Heart left ventricle (tissue), 16 donors: Measurements from ENCODE around the gene SNAP47. TPM values are rescaled to one million over a fixed set of nuclear protein-coding genes. Genes with fewer than 3 reads are reported as not detected.

Experiments used
- ATAC-seq, 4 donors: fragments of 200-7000 bp; cut with Tn5 transposase; one replicate each; pipeline ENCODE4 v1.9.1; 2020 to 2022; ENCODE audit warnings: moderate library complexity in 4 of 4, mild to moderate bottlenecking in 3 of 4, moderate number of reproducible peaks in 1 of 4
- DNase-seq, 5 donors: peaks; one replicate each; pipeline ENCODE4 v3.0.0-alpha.2; 2020
- H3K27ac ChIP-seq, 12 donors: fragments of 200-600 bp; sonication (generic) in 4 of 12; one replicate each; pipeline versions ENCODE4 v1.5.0 to v1.8.0; 2016 to 2022; ENCODE audit warnings: mild to moderate bottlenecking in 2 of 12
- H3K27me3 ChIP-seq, 9 donors: fragments of 200-600 bp; sonication (generic) in 2 of 9; one replicate each; pipeline versions ENCODE4 v1.5.1 to v1.8.0; 2016 to 2022; ENCODE audit warnings: mild to moderate bottlenecking in 3 of 9
- H3K36me3 ChIP-seq, 9 donors: fragments of 200-600 bp; sonication (generic) in 2 of 9; one replicate each; pipeline versions ENCODE4 v1.5.0 to v1.8.0; 2018 to 2022; ENCODE audit warnings: mild to moderate bottlenecking in 2 of 9
- H3K4me1 ChIP-seq, 12 donors: fragments of 200-600 bp; sonication (generic) in 4 of 12; one replicate each; pipeline versions ENCODE4 v1.5.0 to v1.8.0; 2016 to 2022; ENCODE audit warnings: mild to moderate bottlenecking in 3 of 12
- H3K4me3 ChIP-seq, 12 donors: fragments of 200-600 bp; sonication (generic) in 4 of 12; one replicate each; pipeline versions ENCODE4 v1.5.0 to v1.8.0; 2017 to 2022; ENCODE audit warnings: mild to moderate bottlenecking in 9 of 12, moderate library complexity in 4 of 12
- H3K9me3 ChIP-seq, 12 donors: fragments of 200-600 bp; sonication (generic) in 4 of 12; one replicate each; pipeline versions ENCODE4 v1.5.0 to v1.8.0; 2016 to 2022; ENCODE audit warnings: mild to moderate bottlenecking in 1 of 12
- CTCF ChIP-seq, 12 donors: fragments of 200-600 bp; sonication (generic) in 4 of 12; IDR thresholded peaks; one replicate each; pipeline versions ENCODE4 v1.5.0 to v1.8.0; 2018 to 2022; ENCODE audit warnings: antibody characterized with exemption in 12 of 12, mild to moderate bottlenecking in 5 of 12
- POLR2A ChIP-seq, 2 donors: fragments of 450-650 bp; IDR thresholded peaks; one replicate each; pipeline ENCODE4 v1.6.1; 2017; ENCODE audit warnings: antibody characterized with exemption in 2 of 2, mild to moderate bottlenecking in 2 of 2, moderate library complexity in 2 of 2
- whole genome bisulfite sequencing, 4 donors: extraction: QIAGEN DNeasy Blood & Tissue Kit in 2 of 4; methylation state at CpG; one replicate each; pipeline versions ENCODE4 v1.1.5 to v1.1.7; 2013 to 2018; 5-methylcytosine and 5-hydroxymethylcytosine counted together
- intact Hi-C, 10 donors: fragments of 100-400 bp; cut with DNase I; formaldehyde crosslinking; loops; one replicate each; pipeline versions ENCODE4 v1.11.1 to v1.14.2; 2022
- polyA plus RNA-seq, 2 donors: library from polyadenylated mRNA; stranded (reverse); fragments of 200-250 nt; gene quantifications; one replicate each; pipeline ENCODE4 v1.2.3, GENCODE V29; 2013
- total RNA-seq, 9 donors: library from RNA; depleted of rRNA in 2 of 9; stranded (reverse); fragments of >200 nt in 2 of 9; fragmentation: NEBNext Ultra II Directional in 3 of 9; extraction: Animal tissue kit (Norgen Biotek cat#: 25700) in 3 of 9; gene quantifications; one replicate each; pipeline versions ENCODE4 v1.1.0 to v1.2.4, GENCODE V29; 2016 to 2023
- donor health status: ischemic (EF 13 %, LVEDD 7.1; RV severe dilation, severe dysfunction).
- donor health status: healthy with polysubstance abuse.
- donor health status: DM: no; HTN: yes; CAD: no.
- donor health status: DM: no; HTN: no; CAD: no.
- donor health status: ischemic (EF 25% LVEDD 6.9; RV normal size, moderate dysfunction).
- donor health status: ischemic (EF 25% LVEDD 5.7; RV mildly dilated, moderate dysfunction).
- donor health status: healthy.
- donor health status: DM: yes; HTN: yes; CAD: no.
- donor health status: ischemic (EF 35%, LVEDD 5.7; RV mildly dilated, moderate dysfunction).
- donor health status: nonischemic (EF 11% LVEDD 7.7; RV severe dilation, severe dysfunction).
- donor health status: DM: yes; HTN: yes; CAD: no.
- donor health status: PGD.
- donor health status: ischemic (EF 29% LVEDD 5.4; RV normal size, mild dysfunction).
- donor health status: nonischemic (EF 23%, LVEDD 6.1; RV moderate dilation, normal function).

Gene SNAP47
- total and polyA plus RNA-seq, 11 donors, result 22.1 to 106 (median 36.7) TPM

DNA sequence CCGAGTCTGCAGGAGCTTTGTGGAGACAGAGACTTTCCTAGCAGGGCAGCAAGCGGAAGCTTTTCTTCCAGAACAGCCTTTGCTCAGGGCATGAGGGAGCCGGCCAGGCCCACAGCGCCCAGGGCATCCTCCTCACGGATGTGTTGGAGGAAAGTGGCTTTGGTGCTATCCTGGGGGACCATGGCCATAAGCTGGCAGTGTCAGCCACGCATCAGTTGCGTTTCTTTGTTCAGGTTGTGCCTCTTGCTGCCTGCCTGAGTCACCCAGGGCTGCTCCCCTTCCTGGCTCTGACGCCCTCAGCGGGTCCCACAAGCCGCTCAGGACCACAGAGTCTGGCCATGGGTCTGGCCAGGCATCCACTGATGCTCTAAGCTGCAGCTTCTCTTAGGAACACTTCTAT is 40.6 kb downstream of the SNAP47 start:
- DNase-seq (peak in 1 of 5 donors; percentile 22), ATAC-seq (no peak)
- H3K27me3 ChIP-seq, result no peaks in the 10 kb centered on the region
- H3K36me3 ChIP-seq, result peaks cover 0 to 36% (median 20%) of the 10 kb centered on the region in 9 donors
- intact Hi-C loops, result no loop called here
- no peaks in the 10 kb centered on the region for H3K9me3 ChIP-seq
- 93 to 94% (median 94%) methylated on average over 10 of the region's 10 CpGs for WGBS, 4 donors
- H3K27ac ChIP-seq, result no peak overlapping the region
- H3K4me3 ChIP-seq, result no peak overlapping the region
- TF ChIP-seq CTCF (IDR thresholded peaks at IDR 0.05) (no peak), POLR2A (IDR thresholded peaks at IDR 0.05) (no peak)
- peaks cover 0 to 12% (median 0%) of the 10 kb centered on the region in 12 donors for H3K4me1 ChIP-seq

- WGBS, 4 donors, result 88 to 91% (median 90%) methylated on average over 7 of the region's 7 CpGs
- DNase-seq (peak in 1 of 5 donors; percentile 17), ATAC-seq (no peak)
- Histone ChIP-seq H3K27ac (no peak overlapping the region), H3K27me3 (no peaks in the 10 kb centered on the region), H3K9me3 (no peaks in the 10 kb centered on the region), H3K36me3 (peaks cover 0 to 37% (median 21%) of the 10 kb centered on the region in 9 donors), H3K4me1 (peaks cover 0 to 12% (median 0%) of the 10 kb centered on the region in 12 donors), H3K4me3 (no peak overlapping the region)
- TF ChIP-seq POLR2A (IDR thresholded peaks at IDR 0.05) (no peak), CTCF (IDR thresholded peaks at IDR 0.05) (no peak)
- intact Hi-C loops, result no loop called here
Measured at GRCh38 chr1:227776331-227776771, 41.1 kb downstream of the SNAP47 start.

DNA sequence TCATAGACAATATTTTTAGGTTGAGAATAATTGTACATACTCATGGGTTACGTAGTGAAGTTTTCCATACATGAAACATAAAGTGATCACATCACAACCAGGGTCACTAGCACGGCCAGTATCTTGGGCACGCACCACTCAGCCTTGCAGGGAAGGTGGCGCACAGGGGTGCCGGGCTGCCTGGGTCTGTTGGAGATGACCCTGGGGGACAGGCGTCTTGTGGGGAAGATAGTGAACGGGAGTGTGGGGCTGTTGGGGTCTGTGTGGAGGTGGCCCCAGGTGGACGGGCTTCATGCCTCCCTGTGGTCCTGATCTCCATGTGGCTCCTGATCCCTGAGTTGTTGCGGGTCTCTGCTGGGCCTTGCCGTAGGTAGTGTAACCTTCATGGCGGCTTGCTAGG is 41.9 kb downstream of the SNAP47 start:
- Histone ChIP-seq H3K27me3 (no peaks in the 10 kb centered on the region), H3K36me3 (peaks cover 0 to 39% (median 21%) of the 10 kb centered on the region in 9 donors), H3K9me3 (no peaks in the 10 kb centered on the region), H3K27ac (no peak overlapping the region), H3K4me3 (no peak overlapping the region), H3K4me1 (peaks cover 0 to 12% (median 0%) of the 10 kb centered on the region in 12 donors)
- intact Hi-C loops, result no loop called here
- 92 to 97% (median 95%) methylated on average over 11 of the region's 11 CpGs for WGBS, 4 donors
- TF ChIP-seq CTCF (IDR thresholded peaks at IDR 0.05) (no peak), POLR2A (IDR thresholded peaks at IDR 0.05) (no peak)
- ATAC-seq, result no peak
- peak in 1 of 5 donors; percentile 8 for DNase-seq

GRCh38 chr1:227777646-227778045 is 42.4 kb downstream of the SNAP47 start:
- DNase-seq, result peak in 1 of 5 donors; percentile 10
- no peak for ATAC-seq
- intact Hi-C loops, result no loop called here
- no peak overlapping the region for H3K27ac ChIP-seq
- H3K4me3 ChIP-seq, result no peak overlapping the region
- H3K9me3 ChIP-seq, result no peaks in the 10 kb centered on the region
- H3K36me3 ChIP-seq, result peaks cover 0 to 43% (median 22%) of the 10 kb centered on the region in 9 donors
- H3K27me3 ChIP-seq, result no peaks in the 10 kb centered on the region
- peaks cover 0 to 12% (median 0%) of the 10 kb centered on the region in 12 donors for H3K4me1 ChIP-seq
- TF ChIP-seq POLR2A (IDR thresholded peaks at IDR 0.05), result no peak
- TF ChIP-seq CTCF (IDR thresholded peaks at IDR 0.05), result no peak
- 96 to 100% (median 97%) methylated on average over 4 of the region's 4 CpGs for WGBS, 4 donors
